ENCODE data around the gene MYO18A.

GRCh38 chr17:29032013-29032856 lies 148.0 kb downstream of the MYO18A start:
- TF ChIP-seq CTCF (IDR thresholded peaks at IDR 0.05), result no peak
- TF ChIP-seq POLR2A (IDR thresholded peaks at IDR 0.05), result no peak
